ENCODE data around the gene MMADHC.

GRCh38 chr2:149568138-149568537 lies 19.4 kb downstream of the MMADHC start:
- TF ChIP-seq CTCF (IDR thresholded peaks at IDR 0.05): no peak
- no peak for TF ChIP-seq POLR2A (IDR thresholded peaks at IDR 0.05)
- TF ChIP-seq POLR2AphosphoS5 (IDR thresholded peaks at IDR 0.05): no peak

Data from transverse colon (tissue), 4 donors.